ENCODE results near the gene EYA3.
"Not testable (repeated sequence)": the region's sequence is repeated elsewhere in the genome, so short reads cannot be mapped to it uniquely, and the experiment has no call there.

The EYA3 gene

DNA sequence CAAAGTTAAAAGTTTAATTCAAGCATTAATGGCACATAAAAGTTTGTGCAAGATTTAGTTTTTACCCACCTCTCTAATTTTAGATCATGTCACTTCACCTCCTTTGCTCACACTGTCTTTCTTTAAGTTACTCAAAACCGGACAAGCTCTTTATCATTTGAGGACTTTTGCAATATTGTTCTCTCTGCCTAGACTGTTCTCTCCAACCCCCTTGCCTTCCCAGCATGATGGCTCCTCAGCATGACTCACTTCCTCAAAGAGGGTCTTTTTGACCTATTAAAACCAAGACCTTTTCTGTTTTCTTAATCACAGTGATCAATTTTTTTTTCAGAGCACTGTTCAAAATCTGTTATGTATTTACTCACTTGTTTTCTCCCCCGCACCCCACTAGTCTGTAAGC is 67.3 kb downstream of the EYA3 start:
- DNase-seq (ENCODE audit: low read depth), result no peak
- H3K4me3 ChIP-seq (ENCODE audit: control insufficient read depth, low read depth, low read length), result no peak overlapping the region
- no peak for TF ChIP-seq CTCF (conservative IDR thresholded peaks at IDR 0.05; ENCODE audit: control insufficient read depth, insufficient read depth, low read depth, low read length)

DNA sequence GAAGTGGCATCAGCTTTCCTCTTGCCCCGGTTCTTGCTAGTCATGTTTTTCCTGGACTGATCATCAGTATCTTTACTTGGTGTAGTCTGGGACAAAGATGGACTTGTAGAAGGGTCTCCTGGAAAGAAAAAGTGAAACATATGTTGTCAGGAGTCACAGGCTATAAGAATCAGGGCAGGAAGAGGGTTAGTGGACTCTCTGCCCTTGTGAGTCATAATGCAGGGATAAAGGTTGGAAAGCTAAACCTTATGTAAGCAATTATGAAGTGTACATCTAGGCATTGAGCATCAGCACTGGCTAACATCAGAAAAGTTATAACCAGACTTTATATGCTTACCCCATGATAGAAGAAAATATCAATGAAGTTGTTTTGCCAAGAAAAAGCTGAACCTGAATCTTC is 77.4 kb downstream of the EYA3 start:
- no peak overlapping the region for H3K4me3 ChIP-seq (ENCODE audit: control insufficient read depth, low read depth, low read length)
- TF ChIP-seq CTCF (conservative IDR thresholded peaks at IDR 0.05; ENCODE audit: control insufficient read depth, insufficient read depth, low read depth, low read length), result no peak
- DNase-seq (ENCODE audit: low read depth), result peak; percentile 57

GRCh38 chr1:28003117-28003516 is 85.3 kb downstream of the EYA3 start:
- DNase-seq (ENCODE audit: low read depth), result not testable (repeated sequence)

DNA sequence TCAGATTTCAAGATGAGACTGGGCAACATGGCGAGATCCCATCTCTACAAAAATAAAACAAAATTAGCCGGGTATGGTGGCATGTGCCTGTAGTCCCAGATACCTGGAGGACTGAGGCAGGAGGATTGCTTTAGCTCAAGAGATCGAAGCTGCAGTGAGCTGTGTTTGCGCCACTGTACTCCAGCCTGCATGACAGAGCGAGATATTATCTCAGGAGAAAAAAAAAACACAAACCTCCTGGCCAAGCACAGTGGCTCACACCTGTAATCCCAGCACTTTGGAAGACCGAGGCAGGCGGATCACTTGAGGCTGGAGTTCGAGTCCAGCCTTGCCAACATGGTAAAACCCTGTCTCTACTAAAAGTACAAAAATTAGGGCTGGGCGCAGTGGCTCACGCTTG is 85.8 kb downstream of the EYA3 start:
- no peak for DNase-seq (ENCODE audit: low read depth)
- no peak overlapping the region for H3K4me3 ChIP-seq (ENCODE audit: control insufficient read depth, low read depth, low read length)
- TF ChIP-seq CTCF (conservative IDR thresholded peaks at IDR 0.05; ENCODE audit: control insufficient read depth, insufficient read depth, low read depth, low read length), result no peak

More at GRCh38 chr1:28003117-28003516, 85.3 kb downstream of the EYA3 start:
- H3K4me3 ChIP-seq (ENCODE audit: control insufficient read depth, low read depth, low read length), result not testable (repeated sequence)

DNA sequence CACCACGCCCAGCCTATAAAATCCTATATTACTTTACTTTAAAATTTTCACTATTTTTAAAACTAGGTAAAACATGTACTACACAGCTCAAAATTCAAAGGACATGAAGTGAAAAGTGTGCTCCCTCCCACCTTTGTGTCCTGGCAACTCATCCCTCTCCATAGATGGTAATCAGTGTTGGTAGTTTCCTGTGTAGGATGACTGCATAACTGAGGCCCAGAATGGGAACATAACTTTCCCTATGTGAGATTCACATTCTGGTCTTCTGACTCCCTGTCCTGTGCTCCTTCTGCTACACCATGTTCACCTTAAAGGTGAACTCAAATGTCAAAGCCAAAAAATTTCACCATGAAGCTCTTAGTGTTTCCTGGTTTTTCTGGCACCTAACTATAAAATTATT is 89.4 kb downstream of the EYA3 start:
- no peak for TF ChIP-seq CTCF (conservative IDR thresholded peaks at IDR 0.05; ENCODE audit: control insufficient read depth, insufficient read depth, low read depth, low read length)
- no peak overlapping the region for H3K4me3 ChIP-seq (ENCODE audit: control insufficient read depth, low read depth, low read length)
- DNase-seq (ENCODE audit: low read depth), result no peak

DNA sequence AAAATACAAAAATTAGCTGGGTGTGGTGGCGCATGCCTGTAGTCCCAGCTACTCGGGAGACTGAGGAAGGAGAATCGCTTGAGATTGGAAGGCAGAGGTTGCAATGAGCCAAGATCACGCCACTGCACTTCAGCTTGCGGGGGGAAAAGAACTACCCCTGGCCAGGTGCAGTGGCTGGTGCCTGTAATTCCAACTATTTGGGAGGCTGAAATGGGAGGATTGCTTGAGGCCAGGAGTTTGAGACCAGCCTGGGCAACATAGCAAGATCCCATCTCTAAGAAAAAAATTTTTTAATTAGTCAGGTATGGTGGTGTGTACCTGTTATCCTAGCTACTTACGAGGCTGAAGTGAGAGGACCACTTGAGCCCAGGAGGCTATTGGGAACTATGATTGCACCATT is 93.9 kb downstream of the EYA3 start:
- not testable (repeated sequence) for DNase-seq (ENCODE audit: low read depth); H3K4me3 ChIP-seq (ENCODE audit: control insufficient read depth, low read depth, low read length)

GRCh38 chr1:27994060-27994459 is 94.3 kb downstream of the EYA3 start:
- no peak for DNase-seq (ENCODE audit: low read depth)
- H3K4me3 ChIP-seq (ENCODE audit: control insufficient read depth, low read depth, low read length), result no peak overlapping the region
- TF ChIP-seq CTCF (conservative IDR thresholded peaks at IDR 0.05; ENCODE audit: control insufficient read depth, insufficient read depth, low read depth, low read length), result no peak

GRCh38 chr1:27993241-27993640 is 95.2 kb downstream of the EYA3 start:
- no peak for TF ChIP-seq CTCF (conservative IDR thresholded peaks at IDR 0.05; ENCODE audit: control insufficient read depth, insufficient read depth, low read depth, low read length)
- DNase-seq (ENCODE audit: low read depth), result no peak
- no peak overlapping the region for H3K4me3 ChIP-seq (ENCODE audit: control insufficient read depth, low read depth, low read length)

All from fibroblast of mammary gland (primary cell).